ENCODE data around the gene LRBA.

LRBA gene

GRCh38 chr4:150237110-150237872 is 777.8 kb downstream of the LRBA start:
- no peak for TF ChIP-seq CTCF (IDR thresholded peaks at IDR 0.05; ENCODE audit: low read depth, low read length, missing control alignments)
- in situ Hi-C loops (cut with HindIII; ENCODE audit: low sequenced_read_pairs): no loop called here
- DNase-seq (ENCODE audit: low read depth): peak; percentile 88
- H3K4me3 ChIP-seq (ENCODE audit: low read depth, low read length): no peak overlapping the region

GRCh38 chr4:150236626-150237025 is 778.5 kb downstream of the LRBA start:
- in situ Hi-C loops (cut with HindIII; ENCODE audit: low sequenced_read_pairs): no loop called here
- DNase-seq (ENCODE audit: low read depth): no peak
- H3K4me3 ChIP-seq (ENCODE audit: low read depth, low read length): no peak overlapping the region
- TF ChIP-seq CTCF (IDR thresholded peaks at IDR 0.05; ENCODE audit: low read depth, low read length, missing control alignments): no peak

- no peak for DNase-seq (ENCODE audit: low read depth)
- TF ChIP-seq CTCF (IDR thresholded peaks at IDR 0.05; ENCODE audit: low read depth, low read length, missing control alignments): no peak
- no peak overlapping the region for H3K4me3 ChIP-seq (ENCODE audit: low read depth, low read length)
- in situ Hi-C loops (cut with HindIII; ENCODE audit: low sequenced_read_pairs): no loop called here
Observed at GRCh38 chr4:150235808-150236271, 779.2 kb downstream of the LRBA start.

GRCh38 chr4:150235317-150235716 is 779.8 kb downstream of the LRBA start:
- no peak for DNase-seq (ENCODE audit: low read depth)
- in situ Hi-C loops (cut with HindIII; ENCODE audit: low sequenced_read_pairs): no loop called here

GRCh38 chr4:150234246-150234645 is 780.8 kb downstream of the LRBA start:
- TF ChIP-seq CTCF (IDR thresholded peaks at IDR 0.05; ENCODE audit: low read depth, low read length, missing control alignments): no peak
- in situ Hi-C loops (cut with HindIII; ENCODE audit: low sequenced_read_pairs): no loop called here
- H3K4me3 ChIP-seq (ENCODE audit: low read depth, low read length): no peak overlapping the region
- DNase-seq (ENCODE audit: low read depth): no peak

More at GRCh38 chr4:150235317-150235716, 779.8 kb downstream of the LRBA start:
- no peak overlapping the region for H3K4me3 ChIP-seq (ENCODE audit: low read depth, low read length)
- peak; percentile 7 for TF ChIP-seq CTCF (IDR thresholded peaks at IDR 0.05; ENCODE audit: low read depth, low read length, missing control alignments)

- H3K4me3 ChIP-seq (ENCODE audit: low read depth, low read length): no peak overlapping the region
- TF ChIP-seq CTCF (IDR thresholded peaks at IDR 0.05; ENCODE audit: low read depth, low read length, missing control alignments): no peak
- in situ Hi-C loops (cut with HindIII; ENCODE audit: low sequenced_read_pairs): no loop called here
- DNase-seq (ENCODE audit: low read depth): no peak
Observed at GRCh38 chr4:150232029-150232428, 783.1 kb downstream of the LRBA start.

Data from astrocyte of the cerebellum (primary cell).